Activated CD4-positive, alpha-beta T cell treated with anti-CD3 and anti-CD28 coated beads for 24 hours (primary cell): ENCODE results near the gene RUNX2.

Experiments used
- DNase-seq, 2 donors: peaks; one replicate each; pipeline ENCODE4 v3.0.0-alpha.2; 2020; ENCODE audit warnings: low read depth in 2 of 2

RUNX2 gene

GRCh38 chr6:45432977-45433376 is 104.8 kb downstream of the RUNX2 start:
- DNase-seq = no peak

DNA sequence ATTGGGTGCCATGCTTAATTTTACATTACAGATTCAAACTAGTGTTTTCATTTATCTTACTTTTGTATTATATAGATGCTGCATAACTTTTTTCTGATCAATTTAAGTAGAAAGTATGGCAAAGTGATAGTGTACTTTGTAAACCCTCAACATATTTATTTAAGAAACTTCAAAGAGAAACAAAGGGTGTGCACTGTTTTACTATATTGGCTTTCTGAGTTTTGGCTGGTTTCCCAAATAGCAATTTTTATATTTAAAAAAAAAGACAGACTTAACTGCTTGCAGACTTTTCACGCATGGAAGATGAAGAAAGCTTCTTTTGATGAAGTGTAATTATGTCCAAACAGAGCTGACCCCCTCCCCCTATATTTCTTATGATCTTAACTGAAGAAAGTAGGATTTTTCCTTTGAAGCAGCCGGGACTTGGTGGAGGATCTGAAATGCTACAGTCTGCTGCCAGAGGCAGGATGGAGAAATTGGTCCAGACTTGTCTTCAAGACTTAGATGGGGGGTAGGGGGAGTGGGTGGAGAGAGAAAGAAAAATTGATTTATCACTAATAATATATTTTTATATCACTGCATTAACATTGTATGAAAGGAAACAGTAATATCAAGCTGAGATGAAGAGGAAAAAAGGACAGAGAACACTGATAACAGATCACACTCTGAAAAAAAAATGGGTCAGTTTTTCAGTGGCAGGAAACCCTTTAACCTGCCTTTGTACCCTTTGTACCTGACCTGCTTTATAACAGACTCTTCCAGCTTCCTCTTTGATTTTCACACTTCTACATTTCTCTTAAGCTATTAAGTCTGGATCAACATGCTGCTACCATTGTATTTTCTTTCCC is 105.6 kb downstream of the RUNX2 start:
- no peak for DNase-seq

DNA sequence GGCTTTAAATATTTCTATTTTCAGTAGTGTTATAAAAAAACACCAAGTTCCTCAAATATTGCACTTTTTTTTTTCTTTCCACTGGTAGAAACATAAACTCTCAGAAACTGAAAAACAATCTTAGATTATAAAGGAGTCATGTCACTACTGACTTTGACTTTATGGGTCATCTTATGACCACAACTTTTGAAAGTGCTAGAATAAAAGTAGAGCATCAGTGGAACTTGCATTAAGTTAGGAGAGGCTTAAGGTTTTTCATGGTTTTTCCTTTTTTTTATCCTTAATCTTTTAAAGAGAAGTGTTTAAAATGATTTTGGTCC is 106.2 kb downstream of the RUNX2 start:
- no peak for DNase-seq

DNA sequence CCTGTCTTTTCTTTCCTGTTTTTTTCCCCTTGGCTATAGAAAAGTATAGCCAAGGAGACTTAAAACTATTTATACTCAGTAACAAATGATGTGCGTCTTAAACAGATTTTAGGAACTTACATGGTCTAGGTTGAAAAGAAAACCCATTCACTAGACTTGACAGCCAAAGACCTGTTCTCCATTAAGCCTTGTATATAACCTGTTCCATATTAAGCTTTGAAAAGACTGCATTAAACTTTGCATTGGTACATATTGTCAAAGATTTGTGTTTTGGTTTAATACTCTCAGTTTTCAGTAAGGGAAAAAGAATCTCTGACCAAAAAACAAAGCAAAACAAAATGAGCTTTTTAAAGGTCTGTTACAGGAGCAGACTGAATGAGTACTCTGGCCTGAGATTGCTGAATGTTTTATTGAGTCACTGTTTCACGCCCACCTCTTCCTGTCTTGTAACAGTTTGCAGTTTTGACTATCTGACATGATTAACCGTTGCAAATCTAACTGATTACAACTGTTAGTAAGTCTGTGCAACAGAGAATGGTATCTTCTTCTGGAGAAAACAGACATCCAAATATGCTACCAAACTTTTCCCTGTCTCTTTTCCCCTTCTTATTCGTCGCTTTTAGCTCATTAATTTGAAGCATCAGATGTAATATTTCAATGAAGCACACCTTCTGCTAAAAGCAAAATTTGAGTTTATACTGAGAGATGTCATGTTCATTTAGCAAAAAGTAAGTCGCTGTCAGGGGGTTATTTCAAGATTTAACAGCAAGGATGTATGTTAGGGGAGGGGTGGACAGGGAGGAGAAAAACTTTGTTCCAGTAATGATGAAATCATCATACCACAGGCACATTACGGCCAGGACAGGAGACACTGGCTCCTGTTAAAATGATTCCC is 108.7 kb downstream of the RUNX2 start:
- DNase-seq = peak in 1 of 2 donors; percentile 36

DNA sequence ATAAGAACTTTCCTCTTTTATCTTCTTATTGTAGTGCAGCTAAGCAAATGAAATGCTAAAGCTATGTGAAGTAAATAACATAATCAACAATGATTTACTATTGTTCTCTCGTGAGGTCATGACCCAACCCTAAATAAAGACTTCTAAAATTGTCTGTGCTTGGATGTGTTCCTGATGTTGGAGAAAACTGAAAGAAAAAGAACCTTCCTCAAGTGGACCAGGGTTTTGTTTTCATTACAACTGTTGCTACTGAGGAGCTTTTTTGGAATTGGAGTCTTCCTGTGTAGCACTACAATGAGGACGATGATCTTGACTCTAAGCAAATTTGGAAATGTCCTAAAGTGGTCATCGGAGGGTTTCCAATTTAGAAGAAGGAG is 109.3 kb downstream of the RUNX2 start:
- DNase-seq = no peak

GRCh38 chr6:45438151-45438550 is 110.0 kb downstream of the RUNX2 start:
- no peak for DNase-seq

DNA sequence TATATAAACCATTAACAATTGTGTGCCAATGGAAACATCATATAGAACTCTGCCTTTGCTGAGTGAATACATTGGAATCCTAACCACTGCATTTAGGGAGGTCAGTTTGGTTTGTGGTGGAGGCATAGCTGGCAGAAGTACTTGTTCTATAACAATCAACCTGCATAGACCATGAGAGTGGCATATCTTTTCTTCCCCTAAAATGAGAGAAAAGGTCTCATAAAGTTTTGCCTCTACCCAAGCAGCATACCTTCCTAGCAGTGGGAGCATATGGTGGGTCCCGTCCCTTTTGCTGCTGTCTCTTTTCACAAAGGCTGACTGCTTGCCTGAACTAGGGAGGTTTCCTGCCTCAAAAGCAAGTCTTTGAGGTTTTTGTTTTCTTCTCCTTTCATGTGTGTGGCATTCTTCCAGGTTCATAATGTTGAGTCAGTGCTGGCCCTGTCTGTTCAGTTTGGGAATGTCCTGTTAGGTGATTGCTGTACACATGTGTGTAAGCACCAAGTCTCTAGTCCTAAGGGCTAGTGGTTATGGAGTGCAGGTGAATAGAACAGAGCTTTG is 110.8 kb downstream of the RUNX2 start:
- no peak for DNase-seq

DNA sequence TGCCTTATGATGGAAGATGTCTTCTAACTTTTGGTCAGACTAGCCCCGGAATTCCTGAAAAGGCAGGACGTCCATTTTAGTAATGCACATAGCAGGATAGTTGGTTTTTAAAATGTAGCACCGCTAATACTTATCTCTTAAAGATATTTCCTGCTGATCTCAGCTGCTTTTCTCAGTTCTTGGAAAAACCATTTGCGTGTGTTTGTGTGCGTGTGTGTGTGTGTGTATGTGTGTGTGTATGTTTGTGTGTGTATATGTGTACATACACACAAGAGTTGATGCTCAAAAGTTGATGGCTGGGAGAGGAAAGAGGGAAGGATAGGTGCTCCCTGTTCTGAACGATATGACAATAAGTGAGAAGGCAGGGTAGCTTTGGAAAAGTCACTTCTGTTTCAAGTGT is 111.3 kb downstream of the RUNX2 start:
- DNase-seq = no peak

DNA sequence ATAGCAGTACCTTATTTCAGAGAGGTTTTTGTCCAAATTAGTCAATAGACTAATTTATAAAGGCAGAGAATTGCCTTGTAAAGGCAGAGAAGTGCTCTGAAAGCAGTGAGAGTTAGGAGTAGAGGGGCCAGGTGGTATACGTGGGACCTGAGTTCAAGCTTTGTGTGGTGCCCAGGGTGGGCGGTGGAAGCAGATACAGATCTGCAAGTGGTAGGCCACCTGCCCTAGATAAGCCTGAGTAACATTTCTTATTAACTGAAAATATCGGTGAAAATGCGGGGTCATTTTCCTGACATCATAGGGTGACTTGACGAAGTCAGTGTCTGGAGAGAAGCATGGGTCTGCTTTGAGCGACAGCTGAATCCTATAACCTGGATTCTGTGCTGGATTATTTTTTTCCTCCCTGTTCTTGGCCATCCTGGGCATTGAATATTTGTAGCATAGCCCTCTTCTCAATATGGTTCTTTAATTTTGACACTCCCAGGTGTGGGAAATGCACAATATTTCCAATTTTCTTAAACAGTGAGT is 111.8 kb downstream of the RUNX2 start:
- no peak for DNase-seq

DNA sequence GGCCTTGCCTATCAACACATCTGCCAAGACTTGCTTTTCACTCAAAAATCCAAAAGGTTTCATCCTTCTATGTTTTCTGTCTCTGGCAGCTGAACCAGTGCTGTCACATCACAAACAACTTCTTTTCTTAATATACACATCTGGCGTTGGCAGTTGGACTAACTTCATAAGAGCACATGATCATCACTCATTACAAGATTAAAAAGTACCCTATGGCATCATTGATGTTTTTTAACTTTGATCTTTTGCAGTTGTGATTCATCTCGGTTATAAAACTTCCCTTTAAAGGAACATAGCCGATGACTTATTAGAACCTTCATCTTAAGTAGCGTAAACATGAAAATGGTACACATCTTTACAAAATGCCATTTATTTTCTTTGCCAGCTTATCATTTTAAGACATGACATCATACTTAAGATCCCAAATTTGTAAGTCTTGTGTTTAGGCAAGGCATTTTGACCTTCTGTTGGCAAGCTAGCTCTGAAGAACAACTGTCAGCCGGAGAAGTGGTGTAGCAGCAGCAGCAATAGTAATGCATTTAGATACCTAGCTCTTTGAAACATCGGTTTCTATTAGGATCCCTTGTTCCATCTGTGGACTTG is 113.8 kb downstream of the RUNX2 start:
- DNase-seq = no peak

- no peak for DNase-seq
These were observed 114.6 kb downstream of the RUNX2 start for GRCh38 chr6:45442716-45443115.

DNA sequence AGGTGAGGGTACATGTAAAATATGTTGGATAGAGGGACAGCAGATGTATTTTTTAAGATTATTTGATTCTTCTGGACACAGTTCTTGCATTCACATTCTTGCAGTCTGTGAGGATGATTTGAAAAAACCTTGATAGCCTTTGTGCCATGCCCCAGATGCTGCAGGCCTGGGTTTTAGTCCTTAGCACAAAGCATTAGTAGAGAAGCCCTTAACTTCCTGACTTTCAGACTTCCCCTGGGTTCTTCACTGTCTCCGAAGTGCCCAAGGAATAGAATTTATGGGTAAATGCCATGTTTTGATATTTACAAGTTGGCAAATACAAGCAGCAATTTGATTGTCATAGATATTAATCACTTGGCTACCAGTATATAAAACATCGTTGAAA is 117.2 kb downstream of the RUNX2 start:
- no peak for DNase-seq

- no peak for DNase-seq
These were observed 117.8 kb downstream of the RUNX2 start for GRCh38 chr6:45445749-45446549.

DNA sequence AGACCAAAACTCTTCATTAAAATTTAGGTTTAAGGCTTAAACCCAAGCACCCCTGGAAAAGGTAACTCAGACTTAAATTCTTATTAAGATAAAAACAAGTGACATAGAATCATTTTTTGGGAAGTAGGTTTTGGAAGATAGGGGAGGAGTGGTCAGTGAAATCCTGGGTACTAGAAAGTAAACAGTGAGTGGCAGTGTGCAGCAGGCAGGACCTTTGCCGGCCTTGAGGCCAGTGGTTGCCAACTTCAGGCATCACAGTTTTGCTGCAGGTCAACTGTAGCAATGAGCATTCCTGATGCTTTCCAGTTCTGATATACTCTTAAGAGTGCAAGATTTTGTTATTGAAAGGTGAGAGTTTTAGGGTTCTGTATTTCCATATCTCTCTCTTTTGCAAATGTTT is 118.9 kb downstream of the RUNX2 start:
- DNase-seq = no peak

DNA sequence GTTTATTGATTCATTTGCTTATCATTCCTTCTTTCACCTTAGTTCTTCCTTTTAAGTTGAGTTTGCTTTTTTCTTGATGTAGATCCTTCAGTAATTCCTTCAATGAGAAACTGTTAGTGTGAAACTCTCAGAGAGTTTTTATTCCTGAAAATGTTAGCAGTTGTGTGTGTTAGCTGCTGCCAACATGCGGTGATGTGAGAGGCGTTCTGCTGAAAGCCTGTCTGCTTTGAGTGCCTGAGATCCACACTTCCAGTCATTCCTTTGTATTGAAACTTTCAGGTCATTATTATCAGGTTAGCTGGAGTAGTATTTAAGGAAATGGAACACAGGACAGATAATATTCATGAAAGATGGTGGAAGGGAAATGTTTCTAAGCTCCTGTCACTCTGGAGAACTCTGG is 119.6 kb downstream of the RUNX2 start:
- no peak for DNase-seq

DNA sequence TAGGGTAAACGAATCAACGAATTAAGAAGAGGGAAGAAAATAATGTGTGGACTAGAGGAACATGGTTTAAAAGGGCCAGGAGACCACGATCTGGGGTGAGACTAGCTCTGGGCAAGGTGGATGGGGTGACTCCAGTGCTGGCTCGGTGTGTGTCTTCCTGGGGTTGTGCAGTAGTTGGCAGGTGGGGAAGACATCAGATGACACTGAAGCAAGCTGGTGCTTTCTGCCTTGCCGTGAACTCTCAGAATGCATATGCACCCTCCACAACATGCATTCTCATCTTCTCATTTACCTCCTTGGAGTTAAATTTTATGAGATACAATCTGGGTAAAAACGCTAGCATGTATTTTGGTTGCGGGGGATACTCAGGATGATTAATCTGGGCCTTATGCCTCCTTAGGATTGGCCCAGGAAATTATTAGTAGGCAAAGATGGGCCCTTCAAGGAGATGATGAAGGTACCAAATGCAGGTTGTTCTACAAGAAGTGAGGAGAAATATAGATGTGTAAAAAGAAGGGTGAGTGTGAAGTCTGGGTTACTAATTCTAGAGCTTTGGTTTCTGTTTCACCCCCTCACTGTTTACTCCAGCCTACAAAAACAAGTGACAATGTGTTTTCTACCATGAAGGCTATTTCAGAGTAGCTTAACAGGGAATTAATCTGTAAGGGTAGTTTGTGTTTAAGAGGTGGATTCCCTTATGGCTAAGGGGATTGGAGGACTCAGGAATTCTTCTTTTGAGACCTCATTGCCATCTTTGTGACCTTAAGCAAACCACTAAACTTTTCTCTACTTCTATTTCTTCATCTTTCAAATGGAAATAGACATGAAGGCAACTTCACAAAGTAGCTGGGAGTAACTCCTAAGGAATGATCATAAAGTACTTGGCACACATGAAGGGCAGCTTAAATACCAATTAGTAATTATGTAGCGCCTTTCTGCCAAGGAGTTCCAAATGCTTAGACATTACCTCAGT is 120.6 kb downstream of the RUNX2 start:
- no peak for DNase-seq

GRCh38 chr6:45450132-45450531 is 122.0 kb downstream of the RUNX2 start:
- DNase-seq = no peak

- no peak for DNase-seq
These were observed 122.7 kb downstream of the RUNX2 start for GRCh38 chr6:45450831-45451230.

GRCh38 chr6:45454008-45454911 is 126.1 kb downstream of the RUNX2 start:
- DNase-seq = no peak
